ENCODE results near the gene LGR6. TPM values are rescaled to one million over a fixed set of nuclear protein-coding genes. Genes with fewer than 3 reads are reported as not detected.

LGR6 gene
- total and polyA plus RNA-seq, 2 of the 8 experiments (the other 6 are each of a cell fraction or from before 2014, with no cell fraction given) = 0.50 to 1.0 TPM

DNA sequence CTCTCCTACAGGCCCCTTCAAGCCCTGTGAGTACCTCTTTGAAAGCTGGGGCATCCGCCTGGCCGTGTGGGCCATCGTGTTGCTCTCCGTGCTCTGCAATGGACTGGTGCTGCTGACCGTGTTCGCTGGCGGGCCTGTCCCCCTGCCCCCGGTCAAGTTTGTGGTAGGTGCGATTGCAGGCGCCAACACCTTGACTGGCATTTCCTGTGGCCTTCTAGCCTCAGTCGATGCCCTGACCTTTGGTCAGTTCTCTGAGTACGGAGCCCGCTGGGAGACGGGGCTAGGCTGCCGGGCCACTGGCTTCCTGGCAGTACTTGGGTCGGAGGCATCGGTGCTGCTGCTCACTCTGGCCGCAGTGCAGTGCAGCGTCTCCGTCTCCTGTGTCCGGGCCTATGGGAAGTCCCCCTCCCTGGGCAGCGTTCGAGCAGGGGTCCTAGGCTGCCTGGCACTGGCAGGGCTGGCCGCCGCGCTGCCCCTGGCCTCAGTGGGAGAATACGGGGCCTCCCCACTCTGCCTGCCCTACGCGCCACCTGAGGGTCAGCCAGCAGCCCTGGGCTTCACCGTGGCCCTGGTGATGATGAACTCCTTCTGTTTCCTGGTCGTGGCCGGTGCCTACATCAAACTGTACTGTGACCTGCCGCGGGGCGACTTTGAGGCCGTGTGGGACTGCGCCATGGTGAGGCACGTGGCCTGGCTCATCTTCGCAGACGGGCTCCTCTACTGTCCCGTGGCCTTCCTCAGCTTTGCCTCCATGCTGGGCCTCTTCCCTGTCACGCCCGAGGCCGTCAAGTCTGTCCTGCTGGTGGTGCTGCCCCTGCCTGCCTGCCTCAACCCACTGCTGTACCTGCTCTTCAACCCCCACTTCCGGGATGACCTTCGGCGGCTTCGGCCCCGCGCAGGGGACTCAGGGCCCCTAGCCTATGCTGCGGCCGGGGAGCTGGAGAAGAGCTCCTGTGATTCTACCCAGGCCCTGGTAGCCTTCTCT, 124.6 kb downstream of the LGR6 start (continued):
- TF ChIP-seq, protein P1, sequence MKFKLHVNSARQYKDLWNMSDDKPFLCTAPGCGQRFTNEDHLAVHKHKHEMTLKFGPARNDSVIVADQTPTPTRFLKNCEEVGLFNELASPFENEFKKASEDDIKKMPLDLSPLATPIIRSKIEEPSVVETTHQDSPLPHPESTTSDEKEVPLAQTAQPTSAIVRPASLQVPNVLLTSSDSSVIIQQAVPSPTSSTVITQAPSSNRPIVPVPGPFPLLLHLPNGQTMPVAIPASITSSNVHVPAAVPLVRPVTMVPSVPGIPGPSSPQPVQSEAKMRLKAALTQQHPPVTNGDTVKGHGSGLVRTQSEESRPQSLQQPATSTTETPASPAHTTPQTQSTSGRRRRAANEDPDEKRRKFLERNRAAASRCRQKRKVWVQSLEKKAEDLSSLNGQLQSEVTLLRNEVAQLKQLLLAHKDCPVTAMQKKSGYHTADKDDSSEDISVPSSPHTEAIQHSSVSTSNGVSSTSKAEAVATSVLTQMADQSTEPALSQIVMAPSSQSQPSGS (IDR thresholded peaks at IDR 0.05; ENCODE audit: low read length) = no peak
- TF ChIP-seq SP2 (IDR thresholded peaks at IDR 0.05; ENCODE audit: low read length) = no peak
